DMS 273 treated with DMSO at 0.1 percent for 48 hours (cell line): ENCODE results near the gene SLC25A17.
"Not testable (repeated sequence)": the region's sequence is repeated elsewhere in the genome, so short reads cannot be mapped to it uniquely, and the experiment has no call there.

ENCODE experiments used
- DNase-seq: peaks from one replicate; lab custom pipeline; 2025; lab: John Stamatoyannopoulos, UW

SLC25A17 gene

GRCh38 chr22:40818747-40819598 lies at the start of gene SLC25A17:
TSS of gene SLC25A17 (minus strand) at chr22:40819346. CDS start at chr22:40819248, 98 bp downstream.
- DNase-seq = peak; percentile 57

- not testable (repeated sequence) for DNase-seq
These were observed 49.2 kb upstream of the SLC25A17 start for GRCh38 chr22:40868379-40868778.

GRCh38 chr22:40867109-40867508 lies 48.0 kb upstream of the SLC25A17 start:
- DNase-seq = no peak

GRCh38 chr22:40862537-40862936 lies 43.4 kb upstream of the SLC25A17 start:
- no peak for DNase-seq

- no peak for DNase-seq
These were observed 42.9 kb upstream of the SLC25A17 start, which contains the start of gene DNAJB7 for GRCh38 chr22:40862013-40862412. TSS of gene DNAJB7 (minus strand) at chr22:40862113. CDS start at chr22:40861994, 119 bp downstream.

- no peak for DNase-seq
These were observed 38.2 kb upstream of the SLC25A17 start for GRCh38 chr22:40857309-40857855.

GRCh38 chr22:40856513-40857308 lies 37.6 kb upstream of the SLC25A17 start, which contains the start of the genes ST13 and XPNPEP3:
TSS of gene ST13 (minus strand) at chr22:40856639. CDS start at chr22:40856540, 99 bp downstream.
TSS of gene XPNPEP3 (plus strand) at chr22:40857148. CDS start at chr22:40857182, 34 bp downstream.
- DNase-seq = peak; percentile 83

- DNase-seq = no peak
These were observed 36.9 kb upstream of the SLC25A17 start for GRCh38 chr22:40855979-40856512.

GRCh38 chr22:40855071-40855978 lies 36.2 kb upstream of the SLC25A17 start:
- no peak for DNase-seq

- DNase-seq = no peak
These were observed 34.8 kb upstream of the SLC25A17 start for GRCh38 chr22:40853961-40854360.

- DNase-seq = no peak
These were observed 34.2 kb upstream of the SLC25A17 start for GRCh38 chr22:40853333-40853732.

- DNase-seq = not testable (repeated sequence)
These were observed 26.7 kb upstream of the SLC25A17 start for GRCh38 chr22:40845816-40846215.

GRCh38 chr22:40844951-40845350 lies 25.8 kb upstream of the SLC25A17 start:
- no peak for DNase-seq

GRCh38 chr22:40838486-40838885 lies 19.3 kb upstream of the SLC25A17 start:
- no peak for DNase-seq

GRCh38 chr22:40834619-40835018 lies 15.5 kb upstream of the SLC25A17 start:
- no peak for DNase-seq

- DNase-seq = no peak
These were observed 10.0 kb upstream of the SLC25A17 start for GRCh38 chr22:40829131-40829530.

GRCh38 chr22:40826984-40827741 lies 8.0 kb upstream of the SLC25A17 start:
- no peak for DNase-seq

- not testable (repeated sequence) for DNase-seq
These were observed 7.1 kb upstream of the SLC25A17 start for GRCh38 chr22:40826292-40826691.

- DNase-seq = no peak
These were observed 4.3 kb upstream of the SLC25A17 start for GRCh38 chr22:40823426-40823825.

GRCh38 chr22:40819599-40820140 lies 524 bp upstream of the SLC25A17 start:
- peak; percentile 24 for DNase-seq
